ACHN (cell line): ENCODE data around the gene ZIC2.
A peak's percentile ranks its signal among the peaks of the same experiment; 100 is the strongest.
"Not testable (repeated sequence)": the region's sequence is repeated elsewhere in the genome, so short reads cannot be mapped to it uniquely, and the experiment has no call there.

Source experiments
- DNase-seq: peaks from one replicate; pipeline ENCODE4 v3.0.0-alpha.2; 2015
- in situ Hi-C: cut with HindIII; loops from 2 replicates; pipeline ENCODE4 v1.10.0; 2017; ENCODE audit warnings: low sequenced_read_pairs, low pct_ligation_motif_present, low pct_unique_long_range_greater_than_20kb

ZIC2 gene

GRCh38 chr13:99981735-99982035 is at the start of gene ZIC2:
ZIC2 (plus strand) TSS chr13:99981784; CDS start chr13:99982065, 281 bp downstream.
- in situ Hi-C loops = no loop called here
- no peak for DNase-seq

- in situ Hi-C loops = no loop called here
- DNase-seq = no peak
These were observed 48.7 kb upstream of the ZIC2 start for GRCh38 chr13:99932912-99933311.

GRCh38 chr13:99935772-99936171 is 45.8 kb upstream of the ZIC2 start:
- in situ Hi-C loops = no loop called here
- no peak for DNase-seq

- in situ Hi-C loops = no loop called here
- no peak for DNase-seq
These were observed 42.9 kb upstream of the ZIC2 start for GRCh38 chr13:99938635-99939034.

- no peak for DNase-seq
- in situ Hi-C loops = no loop called here
These were observed 40.5 kb upstream of the ZIC2 start for GRCh38 chr13:99941086-99941485.

GRCh38 chr13:99941911-99942310 is 39.7 kb upstream of the ZIC2 start:
- DNase-seq = no peak
- in situ Hi-C loops = no loop called here

- no peak for DNase-seq
- in situ Hi-C loops = no loop called here
These were observed 37.5 kb upstream of the ZIC2 start for GRCh38 chr13:99944102-99944501.

GRCh38 chr13:99944606-99945005 is 37.0 kb upstream of the ZIC2 start:
- in situ Hi-C loops = no loop called here
- DNase-seq = no peak

GRCh38 chr13:99945515-99945914 is 36.1 kb upstream of the ZIC2 start:
- DNase-seq, in situ Hi-C loops: not testable (repeated sequence)

- in situ Hi-C loops = no loop called here
- DNase-seq = no peak
These were observed 33.9 kb upstream of the ZIC2 start for GRCh38 chr13:99947666-99948065.

GRCh38 chr13:99948411-99948810 is 33.2 kb upstream of the ZIC2 start:
- in situ Hi-C loops = no loop called here
- no peak for DNase-seq

GRCh38 chr13:99948907-99949678 is 32.5 kb upstream of the ZIC2 start:
- in situ Hi-C loops = no loop called here
- DNase-seq = no peak

GRCh38 chr13:99949679-99950413 is 31.7 kb upstream of the ZIC2 start:
- in situ Hi-C loops = no loop called here
- DNase-seq = no peak

- in situ Hi-C loops, DNase-seq: not testable (repeated sequence)
These were observed 29.9 kb upstream of the ZIC2 start for GRCh38 chr13:99951666-99952065.

- in situ Hi-C loops = no loop called here
- DNase-seq = no peak
These were observed 28.3 kb upstream of the ZIC2 start for GRCh38 chr13:99953138-99953755.

- in situ Hi-C loops = no loop called here
- no peak for DNase-seq
These were observed 26.4 kb upstream of the ZIC2 start for GRCh38 chr13:99955107-99955746.

GRCh38 chr13:99955747-99956472 is 25.7 kb upstream of the ZIC2 start:
- DNase-seq = no peak
- in situ Hi-C loops = no loop called here

GRCh38 chr13:99956473-99957349 is 24.9 kb upstream of the ZIC2 start:
- in situ Hi-C loops = no loop called here
- DNase-seq = peak; percentile 17
